AG09319 (cell line): ENCODE measurements around the gene KCNC1.

Experiments used
- DNase-seq: peaks from one replicate; pipeline ENCODE4 v3.0.0-alpha.2; 2010; ENCODE audit warnings: low read depth; ENCODE audit errors: extremely low read depth
- TF ChIP-seq, protein P1 (sequence below): IDR thresholded peaks from 2 replicates; pipeline ENCODE4 v1.5.1; 2011; ENCODE audit warnings: low read depth, mild to moderate bottlenecking, inconsistent platforms, low read length, moderate library complexity

The KCNC1 gene

GRCh38 chr11:17733261-17733660 lies 1.3 kb upstream of the KCNC1 start:
- DNase-seq, result no peak
- TF ChIP-seq, protein P1, sequence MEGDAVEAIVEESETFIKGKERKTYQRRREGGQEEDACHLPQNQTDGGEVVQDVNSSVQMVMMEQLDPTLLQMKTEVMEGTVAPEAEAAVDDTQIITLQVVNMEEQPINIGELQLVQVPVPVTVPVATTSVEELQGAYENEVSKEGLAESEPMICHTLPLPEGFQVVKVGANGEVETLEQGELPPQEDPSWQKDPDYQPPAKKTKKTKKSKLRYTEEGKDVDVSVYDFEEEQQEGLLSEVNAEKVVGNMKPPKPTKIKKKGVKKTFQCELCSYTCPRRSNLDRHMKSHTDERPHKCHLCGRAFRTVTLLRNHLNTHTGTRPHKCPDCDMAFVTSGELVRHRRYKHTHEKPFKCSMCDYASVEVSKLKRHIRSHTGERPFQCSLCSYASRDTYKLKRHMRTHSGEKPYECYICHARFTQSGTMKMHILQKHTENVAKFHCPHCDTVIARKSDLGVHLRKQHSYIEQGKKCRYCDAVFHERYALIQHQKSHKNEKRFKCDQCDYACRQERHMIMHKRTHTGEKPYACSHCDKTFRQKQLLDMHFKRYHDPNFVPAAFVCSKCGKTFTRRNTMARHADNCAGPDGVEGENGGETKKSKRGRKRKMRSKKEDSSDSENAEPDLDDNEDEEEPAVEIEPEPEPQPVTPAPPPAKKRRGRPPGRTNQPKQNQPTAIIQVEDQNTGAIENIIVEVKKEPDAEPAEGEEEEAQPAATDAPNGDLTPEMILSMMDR, result no peak

GRCh38 chr11:17734986-17735817 lies 621 bp downstream of the KCNC1 start:
- peak; percentile 12 for DNase-seq
- TF ChIP-seq, protein P1, result no peak

DNA sequence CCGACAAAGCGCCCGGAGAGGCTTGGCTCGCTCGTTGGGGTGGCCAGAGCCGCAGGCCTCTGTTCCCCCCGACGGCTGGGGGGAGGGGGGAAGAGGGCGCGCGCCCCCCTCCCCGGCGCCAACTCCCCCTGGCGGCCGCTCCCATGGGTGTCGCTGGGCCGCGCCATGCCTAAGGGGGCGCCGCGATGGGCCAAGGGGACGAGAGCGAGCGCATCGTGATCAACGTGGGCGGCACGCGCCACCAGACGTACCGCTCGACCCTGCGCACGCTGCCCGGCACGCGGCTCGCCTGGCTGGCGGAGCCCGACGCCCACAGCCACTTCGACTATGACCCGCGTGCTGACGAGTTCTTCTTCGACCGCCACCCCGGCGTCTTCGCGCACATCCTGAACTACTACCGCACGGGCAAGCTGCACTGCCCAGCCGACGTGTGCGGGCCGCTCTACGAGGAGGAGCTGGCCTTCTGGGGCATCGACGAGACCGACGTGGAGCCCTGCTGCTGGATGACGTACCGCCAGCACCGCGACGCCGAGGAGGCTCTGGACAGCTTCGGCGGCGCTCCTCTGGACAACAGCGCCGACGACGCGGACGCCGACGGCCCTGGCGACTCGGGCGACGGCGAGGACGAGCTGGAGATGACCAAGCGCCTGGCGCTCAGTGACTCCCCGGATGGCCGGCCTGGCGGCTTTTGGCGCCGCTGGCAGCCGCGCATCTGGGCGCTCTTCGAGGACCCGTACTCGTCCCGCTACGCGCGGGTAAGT lies 1.4 kb downstream of the KCNC1 start:
- TF ChIP-seq, protein P1, result peak; percentile 5
- no peak for DNase-seq

- no peak for DNase-seq
- TF ChIP-seq, protein P1, result no peak
Measured at GRCh38 chr11:17736579-17736893, 2.0 kb downstream of the KCNC1 start.

- TF ChIP-seq, protein P1, result no peak
- DNase-seq, result no peak
Measured at GRCh38 chr11:17736930-17737817, 2.6 kb downstream of the KCNC1 start.

DNA sequence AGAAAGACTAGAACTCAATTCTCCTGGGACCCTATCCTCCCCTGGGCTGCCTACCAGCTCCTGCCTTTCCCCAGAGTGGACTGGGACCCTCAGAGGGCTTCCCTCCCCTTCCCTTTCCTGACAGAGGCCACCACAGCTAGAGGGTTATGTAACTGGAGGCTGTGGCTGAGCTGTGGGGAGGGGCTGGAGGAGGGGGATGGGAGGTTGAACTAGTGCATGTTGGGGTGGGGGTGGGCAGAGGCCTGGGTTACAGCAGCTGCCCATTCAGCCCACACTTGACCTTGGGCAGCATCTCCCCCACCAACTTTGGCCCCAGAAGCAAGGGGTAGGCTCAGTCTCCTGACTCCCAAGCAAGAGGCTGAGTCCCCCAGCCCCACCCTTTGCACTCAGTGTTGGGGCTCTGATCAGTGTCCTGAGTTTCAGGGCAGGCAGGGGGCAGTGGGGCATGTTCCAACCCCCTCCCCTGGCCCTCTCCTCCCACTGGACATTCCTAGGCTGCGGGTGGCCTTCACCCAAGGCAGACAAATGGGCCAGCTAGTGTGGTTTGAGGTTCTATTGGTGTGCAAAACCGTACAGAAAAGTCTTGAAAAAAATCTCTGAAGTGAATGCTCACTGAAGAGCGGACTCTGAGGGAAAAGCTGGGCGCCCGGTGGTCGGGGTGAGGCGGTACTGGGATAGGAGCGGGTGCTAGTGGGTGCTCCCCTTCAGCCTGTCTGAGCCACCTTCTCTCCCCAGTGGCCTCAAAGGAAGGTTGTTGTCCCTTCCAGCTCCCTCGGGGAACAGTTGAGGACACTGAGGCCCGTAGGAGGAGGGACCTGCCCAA lies 3.8 kb downstream of the KCNC1 start:
- TF ChIP-seq, protein P1, result no peak
- no peak for DNase-seq
